ENCODE data around the gene NSUN6.
"Not testable (repeated sequence)": the region's sequence is repeated elsewhere in the genome, so short reads cannot be mapped to it uniquely, and the experiment has no call there.

Gene NSUN6

DNA sequence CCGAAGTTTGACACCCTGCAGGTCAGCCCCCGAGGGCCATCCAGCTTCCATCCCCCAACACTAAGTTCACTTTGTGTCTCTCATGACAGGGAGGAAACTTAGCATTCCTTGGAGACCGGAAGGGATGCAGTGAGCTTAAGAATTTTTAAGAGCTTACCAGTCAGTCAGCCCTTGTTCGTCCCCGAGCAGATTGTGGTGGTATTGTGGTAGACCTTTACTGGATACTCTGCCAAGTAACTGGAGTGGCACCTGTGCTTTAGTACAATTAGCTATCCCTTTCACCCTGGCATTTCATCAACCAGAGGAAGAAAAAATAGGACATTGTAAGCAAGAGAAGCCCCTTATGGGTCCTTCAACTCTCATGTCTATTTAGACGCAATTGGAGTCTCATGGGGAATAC, 74.8 kb downstream of the NSUN6 start:
- H3K4me3 ChIP-seq (ENCODE audit: low read length), result no peak overlapping the region
- WGBS, result 97% methylated on average over 6 of the region's 6 CpGs
- no peaks in the 10 kb centered on the region for H3K27me3 ChIP-seq (ENCODE audit: insufficient read depth, low read length)
- peaks cover 45% of the 10 kb centered on the region for H3K9me3 ChIP-seq (ENCODE audit: insufficient read depth, low read depth, low read length)
- H3K9ac ChIP-seq (ENCODE audit: low read depth, low read length), result no peak overlapping the region
- peaks cover 45% of the 10 kb centered on the region for H3K36me3 ChIP-seq (ENCODE audit: insufficient read depth, low read length)
- H3K4me1 ChIP-seq (ENCODE audit: insufficient read depth, low read length), result no peaks in the 10 kb centered on the region
- no peak overlapping the region for H3K27ac ChIP-seq (ENCODE audit: low read depth, low read length)

GRCh38 chr10:18572959-18573561, 78.3 kb downstream of the NSUN6 start:
- H3K27ac ChIP-seq (ENCODE audit: low read depth, low read length), result no peak overlapping the region
- 84% methylated on average over 8 of the region's 8 CpGs for WGBS
- no peak overlapping the region for H3K4me3 ChIP-seq (ENCODE audit: low read length)
- H3K4me1 ChIP-seq (ENCODE audit: insufficient read depth, low read length), result no peaks in the 10 kb centered on the region
- H3K9ac ChIP-seq (ENCODE audit: low read depth, low read length), result no peak overlapping the region
- H3K9me3 ChIP-seq (ENCODE audit: insufficient read depth, low read depth, low read length), result peaks cover 70% of the 10 kb centered on the region
- peaks cover 14% of the 10 kb centered on the region for H3K36me3 ChIP-seq (ENCODE audit: insufficient read depth, low read length)
- H3K27me3 ChIP-seq (ENCODE audit: insufficient read depth, low read length), result no peaks in the 10 kb centered on the region

DNA sequence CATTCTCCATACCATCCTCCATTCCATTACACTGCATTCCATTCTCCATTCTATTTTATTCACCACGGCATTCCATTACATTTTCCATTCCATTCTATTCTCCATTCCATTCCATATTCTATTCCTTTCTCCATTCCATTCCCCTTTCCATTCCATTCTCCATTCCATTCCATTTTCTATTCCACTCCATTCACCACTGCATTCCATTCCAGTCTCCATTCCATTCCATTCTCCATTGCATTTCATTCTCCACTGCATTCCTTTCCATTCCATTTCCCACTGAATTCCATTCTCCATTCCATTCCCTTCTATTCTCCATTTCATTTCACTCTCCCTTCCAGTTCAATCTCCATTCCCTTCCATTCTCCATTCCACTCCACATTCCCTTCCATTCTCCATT, 79.6 kb downstream of the NSUN6 start:
- H3K9me3 ChIP-seq (ENCODE audit: insufficient read depth, low read depth, low read length), result peaks cover 73% of the 10 kb centered on the region
- H3K9ac ChIP-seq (ENCODE audit: low read depth, low read length), result no peak overlapping the region
- peaks cover 10% of the 10 kb centered on the region; the same call in 1 of the 2 replicates for H3K36me3 ChIP-seq (ENCODE audit: insufficient read depth, low read length)
- 91% methylated on average over 1 of the region's 1 CpG for WGBS
- H3K4me3 ChIP-seq (ENCODE audit: low read length), result no peak overlapping the region
- no peaks in the 10 kb centered on the region for H3K4me1 ChIP-seq (ENCODE audit: insufficient read depth, low read length)
- H3K27me3 ChIP-seq (ENCODE audit: insufficient read depth, low read length), result no peaks in the 10 kb centered on the region
- H3K27ac ChIP-seq (ENCODE audit: low read depth, low read length), result no peak overlapping the region

DNA sequence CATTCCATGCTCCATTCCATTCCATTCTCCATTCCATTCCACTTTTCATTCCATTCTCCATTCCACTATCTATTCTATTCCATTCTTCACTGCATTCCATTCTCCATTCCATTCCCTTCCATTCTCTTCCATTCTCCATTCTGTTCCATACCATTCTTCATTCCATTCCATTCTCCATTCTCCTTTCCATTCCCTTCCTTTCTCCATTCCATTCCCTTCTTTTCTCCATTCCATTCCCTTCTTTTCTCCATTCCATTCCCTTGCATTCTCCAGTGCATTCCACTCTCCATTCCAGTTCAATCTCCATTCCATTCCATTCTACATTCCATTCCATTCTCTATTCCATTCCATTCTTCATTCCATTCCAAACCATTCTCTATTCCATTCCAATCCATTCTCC, 80.3 kb downstream of the NSUN6 start:
- H3K4me3 ChIP-seq (ENCODE audit: low read length), result no peak overlapping the region
- no peaks in the 10 kb centered on the region for H3K4me1 ChIP-seq (ENCODE audit: insufficient read depth, low read length)
- H3K27ac ChIP-seq (ENCODE audit: low read depth, low read length), result no peak overlapping the region
- no peaks in the 10 kb centered on the region for H3K27me3 ChIP-seq (ENCODE audit: insufficient read depth, low read length)
- peaks cover 80% of the 10 kb centered on the region for H3K9me3 ChIP-seq (ENCODE audit: insufficient read depth, low read depth, low read length)
- H3K36me3 ChIP-seq (ENCODE audit: insufficient read depth, low read length), result peaks cover 6% of the 10 kb centered on the region; the same call in 1 of the 2 replicates
- no peak overlapping the region for H3K9ac ChIP-seq (ENCODE audit: low read depth, low read length)

GRCh38 chr10:18570386-18570785, 81.0 kb downstream of the NSUN6 start:
- not testable (repeated sequence) for H3K4me1 ChIP-seq (ENCODE audit: insufficient read depth, low read length); H3K36me3 ChIP-seq (ENCODE audit: insufficient read depth, low read length); H3K27ac ChIP-seq (ENCODE audit: low read depth, low read length); H3K9ac ChIP-seq (ENCODE audit: low read depth, low read length); H3K27me3 ChIP-seq (ENCODE audit: insufficient read depth, low read length); H3K4me3 ChIP-seq (ENCODE audit: low read length)
- WGBS, result 95% methylated on average over 2 of the region's 2 CpGs
- peaks cover 86% of the 10 kb centered on the region for H3K9me3 ChIP-seq (ENCODE audit: insufficient read depth, low read depth, low read length)

GRCh38 chr10:18567343-18567856, 84.0 kb downstream of the NSUN6 start:
- Histone ChIP-seq H3K36me3 (ENCODE audit: insufficient read depth, low read length) (0 out of 2 replicates have a peak, but pooled peaks cover 5% of the 10 kb centered on the region), H3K27ac (ENCODE audit: low read depth, low read length) (no peak overlapping the region), H3K27me3 (ENCODE audit: insufficient read depth, low read length) (no peaks in the 10 kb centered on the region), H3K9ac (ENCODE audit: low read depth, low read length) (no peak overlapping the region), H3K4me1 (ENCODE audit: insufficient read depth, low read length) (no peaks in the 10 kb centered on the region), H3K9me3 (ENCODE audit: insufficient read depth, low read depth, low read length) (peaks cover 91% of the 10 kb centered on the region), H3K4me3 (ENCODE audit: low read length) (no peak overlapping the region)
- WGBS, result 94% methylated on average over 3 of the region's 3 CpGs

GRCh38 chr10:18566177-18566576, 85.2 kb downstream of the NSUN6 start:
- H3K27ac ChIP-seq (ENCODE audit: low read depth, low read length), result no peak overlapping the region
- H3K27me3 ChIP-seq (ENCODE audit: insufficient read depth, low read length), result no peaks in the 10 kb centered on the region
- peaks cover 8% of the 10 kb centered on the region; the same call in 1 of the 2 replicates for H3K36me3 ChIP-seq (ENCODE audit: insufficient read depth, low read length)
- WGBS, result 83% methylated on average over 4 of the region's 4 CpGs
- peaks cover 86% of the 10 kb centered on the region for H3K9me3 ChIP-seq (ENCODE audit: insufficient read depth, low read depth, low read length)
- H3K9ac ChIP-seq (ENCODE audit: low read depth, low read length), result no peak overlapping the region
- no peak overlapping the region for H3K4me3 ChIP-seq (ENCODE audit: low read length)
- H3K4me1 ChIP-seq (ENCODE audit: insufficient read depth, low read length), result no peaks in the 10 kb centered on the region

DNA sequence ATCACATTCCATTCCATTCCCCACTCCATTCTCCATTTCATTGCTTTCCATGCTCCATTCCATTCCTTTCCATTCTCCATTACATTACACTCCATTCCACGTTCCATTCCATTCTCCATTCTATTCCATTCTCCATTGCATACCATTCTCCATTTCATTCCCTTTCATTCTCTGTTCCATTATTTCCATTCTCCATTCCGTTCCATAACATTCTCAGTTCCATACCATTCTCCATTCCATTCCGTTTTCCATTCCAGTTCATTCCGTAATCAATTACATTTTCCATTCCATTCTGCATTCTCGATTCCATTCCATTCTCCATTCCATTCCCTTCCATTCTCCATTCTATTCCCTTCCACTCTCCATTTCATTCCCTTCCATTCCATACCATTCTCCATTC, 86.4 kb downstream of the NSUN6 start:
- Histone ChIP-seq H3K4me3 (ENCODE audit: low read length) (no peak overlapping the region), H3K4me1 (ENCODE audit: insufficient read depth, low read length) (no peaks in the 10 kb centered on the region), H3K27me3 (ENCODE audit: insufficient read depth, low read length) (no peaks in the 10 kb centered on the region), H3K36me3 (ENCODE audit: insufficient read depth, low read length) (peaks cover 16% of the 10 kb centered on the region), H3K27ac (ENCODE audit: low read depth, low read length) (no peak overlapping the region), H3K9me3 (ENCODE audit: insufficient read depth, low read depth, low read length) (peaks cover 80% of the 10 kb centered on the region), H3K9ac (ENCODE audit: low read depth, low read length) (no peak overlapping the region)
- WGBS, result 95% methylated on average over 5 of the region's 5 CpGs

DNA sequence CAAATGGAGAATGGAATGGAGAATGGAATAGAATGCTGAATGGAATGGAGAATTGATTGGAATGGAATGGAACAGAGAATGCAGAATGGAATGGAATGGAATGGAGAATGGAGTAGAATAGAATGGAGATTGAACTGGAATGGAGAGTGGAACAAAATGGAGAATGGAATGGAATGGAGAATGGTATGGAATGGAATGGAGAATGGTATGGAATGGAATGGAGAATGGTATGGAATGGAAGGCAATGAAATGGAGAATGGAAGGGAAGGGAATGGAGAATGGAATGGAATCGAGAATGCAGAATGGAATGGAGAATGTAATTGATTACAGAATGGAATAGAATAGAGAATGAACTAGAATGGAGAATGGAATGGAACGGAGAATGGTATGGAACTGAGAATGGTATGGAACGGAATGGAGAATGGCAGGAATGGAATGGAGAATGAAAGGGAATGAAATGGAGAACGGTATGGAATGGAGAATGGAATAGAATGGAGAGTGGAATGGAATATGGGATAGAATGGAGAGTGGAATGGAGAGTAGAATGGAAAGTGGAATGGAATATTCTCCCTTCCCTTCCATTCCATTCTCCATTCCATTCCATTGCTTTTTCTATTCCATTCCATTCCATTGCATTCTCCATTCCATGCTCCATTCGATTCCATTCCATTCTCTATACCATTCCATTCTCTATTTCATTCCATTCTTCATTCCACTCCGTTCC, 88.2 kb downstream of the NSUN6 start:
- no peak overlapping the region for H3K4me3 ChIP-seq (ENCODE audit: low read length)
- no peaks in the 10 kb centered on the region for H3K27me3 ChIP-seq (ENCODE audit: insufficient read depth, low read length)
- H3K27ac ChIP-seq (ENCODE audit: low read depth, low read length), result no peak overlapping the region
- no peak overlapping the region for H3K9ac ChIP-seq (ENCODE audit: low read depth, low read length)
- H3K9me3 ChIP-seq (ENCODE audit: insufficient read depth, low read depth, low read length), result peaks cover 81% of the 10 kb centered on the region
- WGBS, result 94% methylated on average over 6 of the region's 6 CpGs
- peaks cover 32% of the 10 kb centered on the region for H3K36me3 ChIP-seq (ENCODE audit: insufficient read depth, low read length)
- H3K4me1 ChIP-seq (ENCODE audit: insufficient read depth, low read length), result no peaks in the 10 kb centered on the region

- peaks cover 82% of the 10 kb centered on the region for H3K9me3 ChIP-seq (ENCODE audit: insufficient read depth, low read depth, low read length)
- peaks cover 44% of the 10 kb centered on the region for H3K36me3 ChIP-seq (ENCODE audit: insufficient read depth, low read length)
- no peak overlapping the region for H3K9ac ChIP-seq (ENCODE audit: low read depth, low read length)
- no peaks in the 10 kb centered on the region for H3K4me1 ChIP-seq (ENCODE audit: insufficient read depth, low read length)
- H3K4me3 ChIP-seq (ENCODE audit: low read length), result no peak overlapping the region
- H3K27me3 ChIP-seq (ENCODE audit: insufficient read depth, low read length), result no peaks in the 10 kb centered on the region
- H3K27ac ChIP-seq (ENCODE audit: low read depth, low read length), result no peak overlapping the region
- 94% methylated on average over 8 of the region's 8 CpGs for WGBS
Observed at GRCh38 chr10:18561861-18562551, 89.4 kb downstream of the NSUN6 start.

- H3K27ac ChIP-seq (ENCODE audit: low read depth, low read length), result no peak overlapping the region
- 96% methylated on average over 1 of the region's 1 CpG for WGBS
- H3K4me3 ChIP-seq (ENCODE audit: low read length), result no peak overlapping the region
- no peaks in the 10 kb centered on the region for H3K27me3 ChIP-seq (ENCODE audit: insufficient read depth, low read length)
- peaks cover 77% of the 10 kb centered on the region for H3K36me3 ChIP-seq (ENCODE audit: insufficient read depth, low read length)
- H3K9ac ChIP-seq (ENCODE audit: low read depth, low read length), result no peak overlapping the region
- H3K9me3 ChIP-seq (ENCODE audit: insufficient read depth, low read depth, low read length), result peaks cover 86% of the 10 kb centered on the region
- H3K4me1 ChIP-seq (ENCODE audit: insufficient read depth, low read length), result no peaks in the 10 kb centered on the region
Observed at GRCh38 chr10:18557960-18558359, 93.4 kb downstream of the NSUN6 start.

All from HUES64 (cell line).